GM18858 (cell line): Measurements from ENCODE around the gene CPA5.

Source experiments
- ATAC-seq: cut with Tn5 transposase; IDR thresholded peaks from one replicate; pipeline ENCODE4 v1.9.1; 2021; ENCODE audit not compliant: unreplicated experiment

Gene CPA5

GRCh38 chr7:130394421-130395195, 50.0 kb downstream of the CPA5 start:
- ATAC-seq, result no peak

DNA sequence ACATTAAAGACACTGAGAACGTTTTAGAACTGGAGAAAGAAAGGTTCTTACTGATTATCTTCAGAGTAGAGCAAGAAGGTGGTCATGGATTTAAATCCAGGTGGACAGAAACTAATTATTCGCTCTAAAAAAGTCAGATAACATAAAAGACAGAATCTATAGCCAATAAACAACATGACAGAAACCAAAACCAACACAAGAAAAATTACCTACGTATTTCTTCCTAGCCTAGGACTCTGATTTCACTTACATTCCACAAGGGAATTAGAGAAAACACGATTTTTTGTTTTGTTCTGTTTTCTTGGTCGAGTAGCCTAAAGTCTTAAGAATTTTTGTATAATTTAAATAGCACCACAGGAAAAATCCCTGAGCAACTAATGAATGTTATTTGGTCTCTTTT, 50.8 kb downstream of the CPA5 start:
- ATAC-seq, result no peak

GRCh38 chr7:130396109-130396508, 51.5 kb downstream of the CPA5 start:
- ATAC-seq, result no peak

GRCh38 chr7:130397051-130397757, 52.6 kb downstream of the CPA5 start:
- ATAC-seq, result no peak

GRCh38 chr7:130397758-130398073, 53.1 kb downstream of the CPA5 start:
- ATAC-seq, result no peak

GRCh38 chr7:130398526-130399090, 54.0 kb downstream of the CPA5 start:
- ATAC-seq, result no peak

GRCh38 chr7:130400120-130400572, 55.5 kb downstream of the CPA5 start:
- no peak for ATAC-seq

DNA sequence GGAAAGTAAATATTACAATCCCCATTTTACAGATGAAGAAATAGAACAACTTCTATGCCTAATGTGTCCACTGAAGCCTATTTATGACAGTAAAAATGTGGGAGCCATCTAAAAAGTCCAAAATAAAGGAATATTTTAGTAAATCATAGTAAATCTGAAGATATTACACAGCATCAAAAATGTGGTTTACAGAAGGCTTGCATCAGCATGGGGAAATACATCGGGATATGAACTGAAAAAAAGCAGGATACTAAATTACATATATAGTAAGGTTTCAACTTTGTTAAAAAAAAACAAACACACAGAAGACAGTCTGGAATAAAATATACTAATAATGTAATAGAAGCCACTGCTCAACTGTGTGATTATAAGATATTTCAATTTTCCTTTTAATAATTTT, 56.5 kb downstream of the CPA5 start:
- ATAC-seq, result no peak

- ATAC-seq, result no peak
Observed at GRCh38 chr7:130401578-130401977, 57.0 kb downstream of the CPA5 start.

DNA sequence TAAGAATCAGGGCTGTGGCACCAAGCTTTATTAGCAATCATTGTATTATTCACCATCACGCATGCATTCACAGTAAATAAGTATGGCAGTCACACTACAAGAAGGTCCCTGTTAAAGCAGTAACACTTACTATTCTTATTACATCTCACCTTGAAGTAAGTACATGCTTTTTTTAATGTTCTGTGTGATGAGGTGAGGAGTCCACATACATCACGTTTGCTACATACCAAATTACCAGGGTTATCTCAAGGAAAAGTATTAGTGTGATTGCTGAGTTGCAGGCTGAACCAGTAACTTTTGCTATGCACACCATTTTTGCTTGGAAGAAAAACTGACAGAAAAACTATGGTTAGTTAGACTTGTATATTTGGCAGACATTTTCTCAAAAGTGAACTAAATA, 60.4 kb downstream of the CPA5 start:
- ATAC-seq, result no peak

- no peak for ATAC-seq
Observed at GRCh38 chr7:130409067-130409711, 64.6 kb downstream of the CPA5 start.

- ATAC-seq, result no peak
Observed at GRCh38 chr7:130409712-130410072, 65.1 kb downstream of the CPA5 start.

- no peak for ATAC-seq
Observed at GRCh38 chr7:130410868-130411541, 66.4 kb downstream of the CPA5 start.

DNA sequence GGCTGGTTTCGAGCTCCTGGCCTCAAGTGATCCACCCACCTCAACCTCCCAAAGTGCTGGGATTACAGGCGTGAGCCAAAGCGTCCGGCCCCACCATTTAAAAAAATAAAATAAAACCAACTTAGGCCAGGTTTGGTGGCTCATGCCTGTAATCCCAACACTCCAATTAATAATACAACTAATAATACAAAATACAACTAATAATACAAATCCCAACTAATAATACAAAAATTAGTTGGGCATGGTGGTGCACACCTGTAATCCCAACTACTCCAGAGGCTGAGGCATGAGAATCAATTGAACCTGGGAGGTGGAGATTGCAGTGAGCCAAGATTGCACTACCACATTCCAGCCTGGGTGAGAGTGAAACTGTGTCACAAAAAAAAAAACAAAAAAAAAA, 68.6 kb downstream of the CPA5 start:
- ATAC-seq, result no peak

DNA sequence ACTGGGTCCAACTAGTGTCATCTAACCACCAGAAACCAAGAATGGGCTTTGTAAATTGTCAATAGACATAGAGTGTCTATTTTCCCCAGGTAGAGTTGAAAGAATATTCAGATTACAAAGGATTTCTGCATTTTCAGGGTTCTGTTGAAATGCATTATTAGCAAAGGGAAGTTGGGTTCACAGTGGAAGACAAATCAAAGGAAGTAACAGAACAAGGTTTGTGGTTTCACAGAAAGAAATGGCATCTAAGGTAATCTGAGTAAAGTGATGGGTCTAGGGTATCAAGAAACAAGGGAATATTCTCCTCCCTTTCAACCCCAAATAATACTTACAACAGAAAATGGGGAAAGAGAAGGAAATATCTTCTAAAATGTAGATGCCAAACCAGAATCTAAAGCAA, 70.4 kb downstream of the CPA5 start:
- ATAC-seq, result no peak

GRCh38 chr7:130417213-130417612, 72.6 kb downstream of the CPA5 start:
- no peak for ATAC-seq

DNA sequence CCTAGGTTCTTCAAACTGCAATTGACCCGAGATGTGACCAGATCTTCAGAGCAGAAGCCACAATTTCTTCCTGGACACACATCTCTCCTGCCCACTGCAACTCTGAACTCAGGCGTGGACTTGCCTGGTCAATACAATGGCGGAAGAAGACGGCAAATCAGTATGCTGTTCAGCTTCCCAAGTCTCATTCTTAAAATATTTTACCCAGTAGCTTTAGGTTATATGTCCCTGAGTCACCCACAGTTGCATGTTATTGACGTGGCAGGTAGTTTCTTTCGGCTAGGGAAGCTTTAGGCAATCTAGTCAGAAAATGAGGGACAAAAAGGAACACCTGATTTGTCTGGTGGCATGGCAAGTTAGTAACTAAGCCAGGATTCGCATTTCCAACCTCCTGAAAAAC, 73.7 kb downstream of the CPA5 start:
- no peak for ATAC-seq
